ENCODE data around the gene NR6A1. TPM values are rescaled to one million over a fixed set of nuclear protein-coding genes. Genes with fewer than 3 reads are reported as not detected.

The NR6A1 gene
- total and polyA plus RNA-seq, 2 of the 8 experiments (the other 6 are each of a cell fraction or from before 2014, with no cell fraction given), result 93.2 to 237 TPM

DNA sequence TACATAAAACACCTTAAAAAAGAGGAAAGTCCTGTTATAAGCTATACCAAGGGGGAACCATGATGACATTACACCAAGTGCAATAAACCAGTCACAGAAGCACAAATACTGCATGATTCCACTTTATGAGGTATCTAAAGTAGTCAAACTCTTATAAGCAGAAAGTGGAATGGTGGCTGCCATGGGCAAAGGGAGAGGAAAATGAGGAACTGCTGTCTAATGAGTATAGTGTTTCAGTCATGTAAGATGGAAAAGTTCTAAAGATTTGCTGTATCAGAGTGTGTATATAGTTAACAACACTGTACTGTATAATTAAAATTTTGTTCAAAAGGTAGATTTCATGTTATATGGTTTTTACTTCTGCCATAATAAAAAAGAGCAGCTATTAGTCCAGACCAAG, 229.3 kb downstream of the NR6A1 start:
- ChIA-PET CTCF (ENCODE audit: partially characterized antibody) (interaction anchor here (2.0 kb wide), 1 partner anchor 76 kb away, joined by 7 read pairs; no protein-coding TSS in a partner anchor), POLR2A (ENCODE audit: partially characterized antibody) (no interaction called here)
- no peak overlapping the region for H2BK20ac ChIP-seq (ENCODE audit: low read length)
- no peak overlapping the region for H3K23ac ChIP-seq (ENCODE audit: insufficient read length)
- no peak overlapping the region for H2BK12ac ChIP-seq (ENCODE audit: low read depth, low read length)
- DNase-seq (ENCODE audit: low read depth in 1 of 2, low spot score in 2 of 2) (no peak), FAIRE-seq (no peak)
- H3K27ac ChIP-seq (ENCODE audit: low read depth, low read length), result no peak overlapping the region
- H3K79me2 ChIP-seq (ENCODE audit: control insufficient read depth in 1 of 2, insufficient read depth in 2 of 2, low read length in 2 of 2), result 0 out of 4 replicates have a peak, but pooled peaks cover 0 to 3% of the 10 kb centered on the region in 2 experiments
- H3K9me3 ChIP-seq (ENCODE audit: insufficient read depth in 2 of 2, low read depth in 1 of 2, low read length in 1 of 2), result no peaks in the 10 kb centered on the region
- H2AFZ ChIP-seq (ENCODE audit: low read length), result no peak overlapping the region
- H3K4me3 ChIP-seq (ENCODE audit: extremely low read depth in 1 of 4, insufficient read depth in 2 of 4, low read depth in 3 of 4, low read length in 4 of 4), result no peak overlapping the region
- no peak overlapping the region for H3K18ac ChIP-seq (ENCODE audit: extremely low read depth, low read length)
- H3K4me2 ChIP-seq (ENCODE audit: insufficient read depth in 1 of 2, low read depth in 2 of 2, low read length in 2 of 2), result no peak overlapping the region
- H4K91ac ChIP-seq (replicated peaks; ENCODE audit: insufficient read length, low read length), result no peak overlapping the region
- no peak overlapping the region for H2BK15ac ChIP-seq (ENCODE audit: low read length)
- no peak overlapping the region for H3K4ac ChIP-seq (replicated peaks; ENCODE audit: insufficient read length, low read depth, low read length)
- H3K14ac ChIP-seq (ENCODE audit: insufficient read length), result no peak overlapping the region
- H4K20me1 ChIP-seq (replicated peaks in 1 of 2; ENCODE audit: control insufficient read depth in 1 of 2, insufficient read depth in 2 of 2, low read length in 2 of 2), result peaks cover 2% of the 10 kb centered on the region in 2 experiments
- no peak overlapping the region for H3K56ac ChIP-seq (replicated peaks; ENCODE audit: insufficient read length, low read depth, low read length)
- H3K9ac ChIP-seq (replicated peaks in 1 of 4; ENCODE audit: extremely low read depth in 1 of 4, low read depth in 3 of 4, low read length in 3 of 4), result no peak overlapping the region
- H4K5ac ChIP-seq (ENCODE audit: insufficient read length, low read depth, low read length), result no peak overlapping the region
- H3K79me1 ChIP-seq (ENCODE audit: low read depth, low read length), result no peaks in the 10 kb centered on the region
- H3K4me1 ChIP-seq (replicated peaks in 1 of 4; ENCODE audit: control insufficient read depth in 3 of 4, insufficient read depth in 4 of 4, low read length in 3 of 4), result no peaks in the 10 kb centered on the region; a peak in 1 of 7 replicates
- no peak overlapping the region for H2BK5ac ChIP-seq (ENCODE audit: low read depth, low read length)
- H3K36me3 ChIP-seq (ENCODE audit: control insufficient read depth in 2 of 4, insufficient read depth in 4 of 4, low read length in 3 of 4), result peaks cover 9 to 36% (median 30%) of the 10 kb centered on the region in 4 experiments
- H2BK120ac ChIP-seq (replicated peaks; ENCODE audit: low read depth, low read length), result no peak overlapping the region
- H3K23me2 ChIP-seq (ENCODE audit: low read depth, low read length), result no peaks in the 10 kb centered on the region
- H3K27me3 ChIP-seq (replicated peaks in 1 of 4; ENCODE audit: control insufficient read depth in 3 of 4, extremely low read depth in 1 of 4, insufficient read depth in 3 of 4, low read length in 3 of 4), result no peaks in the 10 kb centered on the region
- H2AK5ac ChIP-seq (ENCODE audit: low read depth, low read length), result no peak overlapping the region
- no peak overlapping the region for H4K8ac ChIP-seq (ENCODE audit: extremely low read depth, insufficient read depth, low read length)
- TF ChIP-seq, protein P1, sequence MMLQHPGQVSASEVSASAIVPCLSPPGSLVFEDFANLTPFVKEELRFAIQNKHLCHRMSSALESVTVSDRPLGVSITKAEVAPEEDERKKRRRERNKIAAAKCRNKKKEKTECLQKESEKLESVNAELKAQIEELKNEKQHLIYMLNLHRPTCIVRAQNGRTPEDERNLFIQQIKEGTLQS (IDR thresholded peaks at IDR 0.05; ENCODE audit: insufficient read depth, low read depth, low read length), result no peak
- TF ChIP-seq SIX5 (IDR thresholded peaks at IDR 0.05; ENCODE audit: low read depth, low read length), result no peak
- TF ChIP-seq E2F6 (IDR thresholded peaks at IDR 0.05), result no peak
- TF ChIP-seq TBP (IDR thresholded peaks at IDR 0.05; ENCODE audit: low read depth, low read length), result no peak
- no peak for TF ChIP-seq CEBPB (IDR thresholded peaks at IDR 0.05; ENCODE audit: low read depth, low read length)
- no peak for TF ChIP-seq BCL11A (IDR thresholded peaks at IDR 0.05; ENCODE audit: low read depth in 2 of 2, low read length in 2 of 2)
- no peak for TF ChIP-seq EZH2 (IDR thresholded peaks at IDR 0.05; ENCODE audit: low read depth, low read length, severe bottlenecking)
- TF ChIP-seq NRF1 (IDR thresholded peaks at IDR 0.05; ENCODE audit: low read depth, low read length), result no peak
- TF ChIP-seq RXRA (IDR thresholded peaks at IDR 0.05; ENCODE audit: insufficient read depth, low read depth, low read length), result no peak
- TF ChIP-seq RFX5 (IDR thresholded peaks at IDR 0.05; ENCODE audit: borderline replicate concordance, low read depth, low read length), result no peak
- no peak for TF ChIP-seq SAP30 (IDR thresholded peaks at IDR 0.05; ENCODE audit: insufficient read depth, insufficient replicate concordance, low read length)
- no peak for TF ChIP-seq SP2 (IDR thresholded peaks at IDR 0.05; ENCODE audit: low read length)
- no peak for TF ChIP-seq KDM1A (IDR thresholded peaks at IDR 0.05; ENCODE audit: borderline replicate concordance, low read length)
- no peak for TF ChIP-seq TCF12 (IDR thresholded peaks at IDR 0.05; ENCODE audit: low read depth, low read length)
- no peak for TF ChIP-seq SP4 (IDR thresholded peaks at IDR 0.05; ENCODE audit: low read length)

All from H1 (cell line).